Keratinocyte (primary cell): ENCODE results near the gene ELOVL6. TPM values are rescaled to one million over a fixed set of nuclear protein-coding genes. Genes with fewer than 3 reads are reported as not detected.

Source experiments
- DNase-seq: peaks from one replicate; pipeline ENCODE4 v3.0.0-alpha.2; 2011; ENCODE audit warnings: low read depth, missing footprints, low spot score
- FAIRE-seq: peaks from 2 replicates; lab custom pipeline; 2011; peaks lifted over from hg19 to GRCh38; lab: Jason Lieb, UNC
- H2AFZ ChIP-seq: 2 replicates; pipeline ENCODE4 v1.6.0; 2012; ENCODE audit warnings: low read length, control low read depth, inconsistent platforms; ENCODE audit not compliant: control insufficient read depth
- H3K27ac ChIP-seq: 2 replicates; pipeline ENCODE4 v1.5.1; 2011; ENCODE audit warnings: low read length; ENCODE audit not compliant: control insufficient read depth, insufficient read depth
- H3K27me3 ChIP-seq: 3 replicates; pipeline ENCODE4 v1.6.0; 2011; ENCODE audit warnings: low read length; ENCODE audit not compliant: control insufficient read depth, insufficient read depth; ENCODE audit errors: extremely low read depth
- H3K36me3 ChIP-seq, 2 experiments: 2 replicates in 1 of 2; 3 replicates in 1 of 2; pipeline ENCODE4 v1.5.1; 2011; ENCODE audit warnings: low read length in 2 of 2, mild to moderate bottlenecking in 1 of 2; ENCODE audit not compliant: control insufficient read depth in 2 of 2, insufficient read depth in 2 of 2; ENCODE audit errors: extremely low read depth in 1 of 2
- H3K4me1 ChIP-seq: 3 replicates; pipeline ENCODE4 v1.5.1; 2011; ENCODE audit warnings: low read length; ENCODE audit not compliant: control insufficient read depth, insufficient read depth; ENCODE audit errors: extremely low read depth
- H3K4me2 ChIP-seq: 3 replicates; pipeline ENCODE4 v1.6.0; 2011; ENCODE audit warnings: low read depth, low read length; ENCODE audit not compliant: control insufficient read depth, insufficient read depth; ENCODE audit errors: extremely low read depth
- H3K4me3 ChIP-seq, 3 experiments: fragments of 200-600 bp in 1 of 3; sonication (generic) in 1 of 3; 2 replicates in 2 of 3; 3 replicates in 1 of 3; pipeline ENCODE4 v1.5.1; 2011 to 2016; ENCODE audit warnings: low read length in 3 of 3, mild to moderate bottlenecking in 3 of 3, control low read depth in 2 of 3, inconsistent platforms in 1 of 3, low read depth in 1 of 3, mixed read lengths in 1 of 3, mixed run types in 1 of 3, moderate library complexity in 1 of 3; ENCODE audit not compliant: control insufficient read depth in 2 of 3, insufficient read depth in 2 of 3; ENCODE audit errors: extremely low read depth in 1 of 3
- H3K79me2 ChIP-seq: 2 replicates; pipeline ENCODE4 v1.6.0; 2012; ENCODE audit warnings: low read length; ENCODE audit not compliant: control insufficient read depth, insufficient read depth
- H3K9ac ChIP-seq: 3 replicates; pipeline ENCODE4 v1.6.0; 2011; ENCODE audit warnings: low read length; ENCODE audit not compliant: control insufficient read depth, insufficient read depth; ENCODE audit errors: extremely low read depth
- H3K9me1 ChIP-seq: 3 replicates; pipeline ENCODE4 v1.6.0; 2011; ENCODE audit warnings: low read length; ENCODE audit not compliant: control insufficient read depth, insufficient read depth; ENCODE audit errors: extremely low read depth
- H3K9me3 ChIP-seq: 2 replicates; pipeline ENCODE4 v1.5.1; 2012; ENCODE audit warnings: low read depth, low read length; ENCODE audit not compliant: control insufficient read depth
- H4K20me1 ChIP-seq: 3 replicates; pipeline ENCODE4 v1.6.0; 2011; ENCODE audit warnings: low read length; ENCODE audit not compliant: control insufficient read depth, insufficient read depth; ENCODE audit errors: extremely low read depth
- EZH2 ChIP-seq: IDR thresholded peaks from one replicate; pipeline ENCODE4 v1.6.1; 2012; ENCODE audit warnings: inconsistent platforms, mild to moderate bottlenecking, low read length, moderate library complexity
- dilution Hi-C: fragments of 300-500 bp; cut with MboI; formaldehyde crosslinking; loops from one replicate; pipeline ENCODE4 v1.7.0; 2020; ENCODE audit warnings: low sequenced_read_pairs; ENCODE audit not compliant: extremely low pct_ligation_motif_present
- polyA plus RNA-seq, 5 experiments: library from polyadenylated mRNA; depleted of rRNA in 3 of 5; stranded (reverse) in 3 of 5; stranded (forward) in 1 of 5; unstranded in 1 of 5; fragments of >200 nt; gene quantifications; 1 replicate in 1 of 5; 2 replicates in 3 of 5; 3 replicates in 1 of 5; pipeline versions ENCODE4 v1.2.1 to v1.2.3, GENCODE V29; 2011 to 2012; ENCODE audit warnings: missing spikeins in 2 of 5, low read depth in 1 of 5, low replicate concordance in 1 of 5
- TF ChIP-seq, protein P1 (sequence below), 3 experiments: IDR thresholded peaks in 1 of 3; conservative IDR thresholded peaks in 1 of 3; optimal IDR thresholded peaks in 1 of 3; 2 replicates in 2 of 3; 3 replicates in 1 of 3; pipeline versions ENCODE3 to v1.5.1; 2011; ENCODE audit warnings: low read length in 3 of 3, mild to moderate bottlenecking in 3 of 3, moderate library complexity in 2 of 3, control low read depth in 1 of 3, inconsistent platforms in 1 of 3; ENCODE audit not compliant: insufficient read depth in 2 of 3; ENCODE audit errors: extremely low read depth in 1 of 3

Gene ELOVL6
- polyA plus RNA-seq, 1 donor (not counting 4 experiments of a cell fraction or from before 2014, with no cell fraction given) = 65.9 TPM

DNA sequence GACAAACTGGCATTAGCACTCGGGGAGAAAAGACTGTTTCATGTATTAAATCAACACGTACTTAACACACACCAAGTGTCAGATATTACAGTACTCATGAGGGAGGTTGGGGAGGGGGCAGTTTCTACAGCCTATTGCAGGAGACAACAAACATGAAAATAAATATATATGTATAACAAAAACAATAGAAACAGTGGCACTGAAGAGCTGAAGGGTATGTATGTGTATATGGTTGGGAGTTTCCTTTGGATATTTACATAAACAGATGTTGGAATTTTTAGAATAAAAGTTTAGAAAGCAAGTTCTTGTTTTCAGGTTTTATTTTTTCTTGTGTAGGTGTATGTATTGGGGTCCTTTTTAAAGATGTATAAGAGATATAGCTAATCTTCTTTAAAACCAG lies 133.5 kb downstream of the ELOVL6 start:
- H3K4me3 ChIP-seq = no peak overlapping the region
- dilution Hi-C loops = no loop called here
- no peak overlapping the region for H2AFZ ChIP-seq
- no peaks in the 10 kb centered on the region for H3K27me3 ChIP-seq
- H3K4me1 ChIP-seq = peaks cover 3% of the 10 kb centered on the region
- H3K4me2 ChIP-seq = no peak overlapping the region
- no peaks in the 10 kb centered on the region for H3K9me3 ChIP-seq
- FAIRE-seq (no peak), DNase-seq (no peak)
- H3K36me3 ChIP-seq = peaks cover 0 to 2% of the 10 kb centered on the region in 2 experiments
- TF ChIP-seq EZH2 = no peak
- TF ChIP-seq, protein P1, sequence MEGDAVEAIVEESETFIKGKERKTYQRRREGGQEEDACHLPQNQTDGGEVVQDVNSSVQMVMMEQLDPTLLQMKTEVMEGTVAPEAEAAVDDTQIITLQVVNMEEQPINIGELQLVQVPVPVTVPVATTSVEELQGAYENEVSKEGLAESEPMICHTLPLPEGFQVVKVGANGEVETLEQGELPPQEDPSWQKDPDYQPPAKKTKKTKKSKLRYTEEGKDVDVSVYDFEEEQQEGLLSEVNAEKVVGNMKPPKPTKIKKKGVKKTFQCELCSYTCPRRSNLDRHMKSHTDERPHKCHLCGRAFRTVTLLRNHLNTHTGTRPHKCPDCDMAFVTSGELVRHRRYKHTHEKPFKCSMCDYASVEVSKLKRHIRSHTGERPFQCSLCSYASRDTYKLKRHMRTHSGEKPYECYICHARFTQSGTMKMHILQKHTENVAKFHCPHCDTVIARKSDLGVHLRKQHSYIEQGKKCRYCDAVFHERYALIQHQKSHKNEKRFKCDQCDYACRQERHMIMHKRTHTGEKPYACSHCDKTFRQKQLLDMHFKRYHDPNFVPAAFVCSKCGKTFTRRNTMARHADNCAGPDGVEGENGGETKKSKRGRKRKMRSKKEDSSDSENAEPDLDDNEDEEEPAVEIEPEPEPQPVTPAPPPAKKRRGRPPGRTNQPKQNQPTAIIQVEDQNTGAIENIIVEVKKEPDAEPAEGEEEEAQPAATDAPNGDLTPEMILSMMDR (optimal IDR thresholded peaks at IDR 0.05 in 1 of 3, IDR thresholded peaks at IDR 0.05 in 1 of 3, conservative IDR thresholded peaks at IDR 0.05 in 1 of 3; ENCODE audit: extremely low read depth in 1 of 3, insufficient read depth in 2 of 3, low read length in 3 of 3) = no peak
- H4K20me1 ChIP-seq = no peaks in the 10 kb centered on the region
- peaks cover 2% of the 10 kb centered on the region for H3K79me2 ChIP-seq
- no peaks in the 10 kb centered on the region for H3K9me1 ChIP-seq
- H3K27ac ChIP-seq = no peak overlapping the region
- no peak overlapping the region for H3K9ac ChIP-seq

DNA sequence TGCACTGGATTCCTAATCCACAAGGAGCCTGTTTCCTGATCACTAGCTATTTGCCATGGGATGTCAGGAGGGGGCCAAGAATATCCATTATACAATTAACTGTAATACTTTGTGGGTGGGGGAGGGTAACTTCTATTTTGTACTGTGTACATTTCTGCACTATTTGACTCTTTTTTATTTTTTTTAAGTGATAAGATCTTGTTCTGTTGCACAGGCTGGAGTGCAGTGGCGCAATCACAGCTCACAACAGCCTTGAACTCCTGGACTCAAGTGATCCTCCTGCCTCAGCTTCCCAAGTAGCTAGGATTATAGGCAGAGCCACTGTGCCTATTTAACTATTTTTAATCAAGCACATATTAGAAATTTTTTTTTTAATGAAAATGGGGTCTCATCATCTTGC lies 134.1 kb downstream of the ELOVL6 start:
- Histone ChIP-seq H3K27ac (no peak overlapping the region), H2AFZ (no peak overlapping the region), H3K79me2 (peaks cover 1% of the 10 kb centered on the region), H3K36me3 (peaks cover 0 to 2% of the 10 kb centered on the region in 2 experiments), H3K27me3 (no peaks in the 10 kb centered on the region), H3K9me3 (no peaks in the 10 kb centered on the region), H3K4me3 (no peak overlapping the region), H3K4me2 (no peak overlapping the region), H3K4me1 (peaks cover 3% of the 10 kb centered on the region), H4K20me1 (no peaks in the 10 kb centered on the region), H3K9me1 (no peaks in the 10 kb centered on the region), H3K9ac (no peak overlapping the region)
- FAIRE-seq (no peak), DNase-seq (no peak)
- dilution Hi-C loops = no loop called here
- TF ChIP-seq EZH2 = no peak
- TF ChIP-seq, protein P1 (optimal IDR thresholded peaks at IDR 0.05 in 1 of 3, IDR thresholded peaks at IDR 0.05 in 1 of 3, conservative IDR thresholded peaks at IDR 0.05 in 1 of 3; ENCODE audit: extremely low read depth in 1 of 3, insufficient read depth in 2 of 3, low read length in 3 of 3) = no peak
